Activated CD8-positive, alpha-beta memory T cell treated with anti-CD3 and anti-CD28 coated beads, Interleukin-2, amount 50 U/mL, for 4 hours (primary cell): ENCODE results near the gene NFASC.

ENCODE experiments used
- DNase-seq: peaks from one replicate; pipeline ENCODE4 v3.0.0-alpha.2; 2020

Gene NFASC

DNA sequence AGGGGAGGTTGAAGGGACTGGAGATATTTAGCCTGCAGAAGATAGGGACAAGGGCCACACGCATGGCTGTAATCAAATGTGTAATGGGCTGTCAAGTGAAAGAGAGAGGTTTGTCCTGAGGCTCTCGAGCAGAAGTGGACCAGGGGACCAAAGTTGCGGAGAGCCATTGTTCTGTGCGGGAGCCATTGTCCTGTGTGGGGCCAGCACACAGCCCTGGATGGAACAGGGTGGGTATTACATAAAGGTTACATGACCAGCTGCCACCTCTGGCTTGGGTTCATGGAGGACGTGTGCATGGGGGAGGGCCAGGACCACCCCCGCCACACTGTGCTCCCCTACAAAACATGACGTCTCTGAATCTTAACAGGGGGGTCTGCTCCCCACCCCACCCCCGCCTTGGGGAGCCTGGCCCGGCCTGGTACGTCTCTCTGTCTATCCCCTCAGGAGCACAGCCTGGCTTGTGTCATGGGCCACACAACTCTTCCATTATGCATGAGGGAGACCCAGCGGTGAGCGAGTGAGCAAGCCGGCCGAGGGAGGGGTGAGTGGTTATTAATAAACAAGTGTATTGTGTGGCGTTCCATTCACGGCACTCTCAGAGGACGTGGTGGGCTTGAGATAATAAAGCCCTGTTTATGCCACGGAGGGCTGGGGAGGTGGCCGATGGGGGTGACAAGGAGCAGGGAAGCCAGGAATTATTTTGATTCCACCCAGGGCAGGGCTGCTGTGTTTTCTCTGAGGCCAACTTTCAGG is at the start of gene NFASC:
NFASC (plus strand) TSS at position 703 of the 753 bp plus-strand sequence. CDS start 73,454 bp downstream, outside the sequence.
- DNase-seq: no peak

DNA sequence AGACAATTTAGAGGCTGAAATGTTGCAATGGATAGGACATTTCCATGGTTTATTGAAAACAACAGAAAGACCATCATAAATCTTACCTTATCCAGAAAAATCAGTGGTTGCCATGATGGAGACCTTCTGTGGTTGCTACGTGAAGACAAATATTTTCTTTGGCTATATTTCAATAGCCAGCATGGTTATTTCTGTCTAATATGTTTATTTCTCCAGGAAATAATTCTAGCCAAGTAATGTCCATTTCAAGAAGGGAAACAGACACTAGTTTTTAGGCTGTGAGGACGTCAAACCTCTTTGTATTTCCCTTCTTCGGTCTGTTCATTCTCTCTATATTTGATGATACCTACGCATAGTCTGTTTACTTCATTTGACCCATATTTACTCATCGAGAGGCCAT is 49.2 kb upstream of the NFASC start:
- no peak for DNase-seq

DNA sequence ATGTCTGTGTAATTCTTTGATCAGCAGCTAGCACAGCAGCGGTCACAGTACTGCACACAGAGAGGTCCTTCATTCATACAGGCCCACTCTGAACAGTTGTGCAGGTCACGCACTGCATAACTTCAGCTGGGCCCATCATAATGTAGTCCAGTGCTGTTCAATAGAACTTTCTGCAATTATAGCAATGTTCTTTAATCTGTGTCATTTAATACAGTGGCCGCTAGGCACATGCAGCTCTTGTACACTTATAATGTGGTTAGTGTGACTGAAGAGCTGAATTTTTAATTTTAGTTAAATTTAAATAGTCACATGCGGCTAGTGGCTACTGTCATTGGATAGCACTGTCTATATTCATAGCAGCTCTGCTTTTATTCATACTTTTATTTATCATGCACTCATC is 48.7 kb upstream of the NFASC start:
- no peak for DNase-seq

DNA sequence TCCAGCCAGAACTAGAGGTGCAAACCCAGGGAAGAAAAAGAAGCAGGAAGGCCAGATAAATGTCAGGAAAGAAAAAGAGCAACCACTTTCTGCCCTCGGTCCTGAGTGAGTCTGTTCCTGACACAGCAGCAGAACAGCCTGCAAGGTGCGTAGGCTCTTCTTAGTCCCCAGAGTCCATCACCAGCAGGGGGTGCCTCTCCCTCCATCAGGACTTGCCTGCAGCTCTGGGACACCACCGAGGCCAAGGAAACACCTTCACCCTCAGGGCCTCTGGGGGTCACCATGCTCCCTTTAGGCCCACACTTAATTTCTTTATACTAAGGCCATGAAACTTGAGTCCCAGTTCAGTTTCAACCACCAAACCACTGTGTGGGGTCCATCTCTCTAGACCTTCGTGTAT is 43.7 kb upstream of the NFASC start:
- DNase-seq: no peak

DNA sequence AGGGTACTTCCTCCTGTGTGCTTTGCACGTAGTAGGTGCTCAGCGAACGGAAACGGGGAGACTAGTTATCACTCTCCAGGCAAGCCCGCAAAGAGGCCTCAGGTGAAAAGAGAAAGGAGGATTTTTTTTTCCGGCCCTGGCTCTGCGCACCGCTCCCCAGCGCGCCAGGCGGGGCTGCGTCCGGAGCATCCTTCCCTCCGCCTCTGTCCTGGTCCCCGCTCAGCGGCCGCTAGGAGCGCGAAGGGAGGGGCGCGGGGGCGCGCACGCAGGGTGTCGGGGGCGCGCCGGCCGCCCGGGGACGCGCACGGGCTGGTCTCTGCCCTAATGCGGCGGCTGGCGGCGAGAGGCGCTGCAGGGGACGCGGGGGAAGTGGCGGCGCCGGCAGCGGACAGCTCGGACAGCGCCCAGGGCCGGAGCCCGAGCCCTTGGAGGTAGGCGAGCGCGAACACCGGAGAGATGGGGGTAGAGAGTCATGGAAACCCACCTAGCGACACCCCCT is 42.3 kb upstream of the NFASC start:
- no peak for DNase-seq

DNA sequence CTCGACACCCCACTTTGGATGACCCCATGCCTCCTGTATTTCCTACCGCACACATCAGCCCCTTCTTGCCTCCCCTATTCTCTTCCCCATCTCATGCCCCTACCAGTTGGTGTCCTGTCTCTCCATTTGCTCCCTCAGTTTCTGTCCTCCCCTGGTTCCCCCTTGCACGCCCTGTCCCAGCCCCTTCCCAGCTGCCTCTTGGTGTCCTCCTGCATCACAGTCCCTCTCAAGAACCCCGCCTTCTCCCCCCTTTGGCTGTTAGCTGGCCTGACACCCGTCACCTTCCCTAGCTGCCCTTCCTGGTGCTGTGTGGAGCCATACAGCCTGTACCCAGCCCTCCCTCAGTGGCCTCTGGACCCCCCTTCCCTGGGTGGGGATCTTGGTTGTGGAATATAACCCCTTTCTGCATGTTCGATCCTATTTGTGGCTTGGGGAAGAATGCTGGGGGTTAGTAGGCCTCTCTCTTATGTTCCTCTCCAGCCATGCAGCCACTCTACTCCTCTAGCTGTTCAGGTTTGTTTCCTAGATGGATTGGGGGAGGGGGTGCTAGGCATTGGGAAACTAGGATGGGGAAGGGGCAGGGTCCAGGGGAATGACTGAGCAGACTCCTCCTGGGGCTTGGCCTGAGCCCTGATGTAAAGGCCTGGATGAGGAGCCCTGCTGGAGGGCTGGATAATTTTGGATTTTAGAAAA is 41.4 kb upstream of the NFASC start:
- DNase-seq: no peak

DNA sequence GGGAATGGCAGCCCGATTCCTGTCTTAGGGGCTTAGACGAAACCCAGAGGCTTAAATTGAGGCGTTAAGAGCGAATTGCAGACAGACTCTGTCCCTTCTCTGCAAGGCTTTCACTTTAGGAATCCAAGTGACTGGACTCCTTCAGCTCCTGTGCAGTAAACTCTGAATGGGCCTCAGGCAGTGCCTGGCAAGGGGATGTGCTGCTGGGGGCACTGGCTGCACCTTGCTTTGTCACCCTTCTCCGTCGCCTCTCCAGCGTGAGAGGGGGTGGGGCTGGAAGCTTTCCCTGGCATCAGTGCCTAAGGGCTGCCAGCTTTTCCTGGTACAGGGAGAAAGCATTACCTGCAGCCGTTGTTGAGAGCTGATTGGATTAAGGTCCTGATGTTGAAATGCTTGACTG is 39.9 kb upstream of the NFASC start:
- DNase-seq: no peak

DNA sequence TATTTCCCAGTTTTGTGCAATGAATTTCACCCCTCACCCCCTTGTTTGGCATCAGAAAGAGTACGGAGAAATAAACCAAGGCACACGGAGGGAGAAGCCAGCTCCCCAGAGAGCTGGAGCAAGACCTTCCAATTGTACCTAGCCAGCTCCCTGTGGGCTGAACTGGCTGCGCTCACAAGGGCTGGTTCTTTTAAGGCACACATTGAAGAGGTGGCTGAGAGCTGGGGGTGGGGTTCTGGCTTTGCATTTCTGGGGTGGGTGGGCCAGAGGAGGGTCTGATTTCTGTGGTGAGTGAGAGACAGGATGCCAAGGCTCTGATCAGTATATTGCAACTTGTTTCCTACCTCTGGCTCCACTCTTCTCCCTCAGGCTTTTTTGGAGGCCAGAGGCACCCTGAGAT is 39.5 kb upstream of the NFASC start:
- DNase-seq: no peak

DNA sequence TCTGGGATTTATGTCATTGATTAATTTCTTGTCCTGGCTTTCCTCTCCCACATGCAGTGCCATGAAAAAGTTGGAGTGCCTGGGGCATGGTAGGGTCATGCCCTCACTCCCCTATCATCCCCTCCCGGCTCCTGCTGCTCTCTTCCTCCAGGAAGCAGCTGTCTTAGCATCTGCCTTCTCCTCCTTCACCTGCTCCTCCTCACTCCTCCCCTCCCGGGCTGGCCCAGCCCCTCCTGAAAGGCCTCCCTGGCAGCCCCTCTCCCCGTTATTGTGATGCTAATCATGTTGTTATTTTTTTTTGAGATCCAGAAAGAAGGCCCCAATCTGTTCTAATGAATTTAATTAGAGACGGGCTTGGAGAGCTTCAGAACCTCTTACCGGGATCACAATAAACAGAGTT is 36.3 kb upstream of the NFASC start:
- DNase-seq: no peak

DNA sequence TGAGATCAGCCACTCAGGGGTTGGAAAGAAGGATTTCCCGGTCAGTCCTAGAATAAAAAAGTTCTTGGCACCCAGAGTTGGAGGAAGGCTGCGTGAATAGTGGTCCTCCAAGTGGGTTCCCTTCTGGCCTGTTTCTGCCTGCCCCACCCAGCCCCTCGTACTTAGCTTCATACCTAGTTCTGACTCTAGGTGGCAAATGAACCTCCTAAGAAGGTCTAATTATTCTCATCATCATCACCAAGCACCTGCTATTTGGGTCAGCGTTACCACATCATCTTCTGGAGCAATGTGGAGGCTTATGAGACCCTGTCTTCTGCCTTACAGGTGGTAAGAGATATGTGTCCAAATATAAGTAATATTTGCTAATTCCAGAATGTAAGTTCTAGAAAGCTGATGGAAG is 35.9 kb upstream of the NFASC start:
- DNase-seq: no peak

DNA sequence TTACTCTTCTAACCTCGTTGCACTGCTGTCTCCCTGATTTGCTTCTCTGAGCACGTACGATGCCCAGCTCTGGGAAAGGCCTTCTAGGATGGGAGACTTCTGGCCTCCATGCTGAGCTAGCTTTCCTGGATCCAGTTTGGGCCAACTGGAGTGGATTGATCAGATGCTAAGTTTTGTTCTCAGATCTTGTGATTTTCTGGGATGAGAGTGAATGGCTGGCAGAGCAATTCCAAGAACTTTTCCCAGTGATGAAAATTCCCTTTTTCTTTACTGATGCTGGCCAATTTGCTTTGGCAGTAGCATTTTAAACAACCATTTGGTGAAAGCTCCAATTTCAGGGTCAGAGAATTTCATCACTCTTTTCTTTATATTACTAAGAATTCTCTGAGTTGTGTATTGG is 34.9 kb upstream of the NFASC start:
- DNase-seq: no peak

DNA sequence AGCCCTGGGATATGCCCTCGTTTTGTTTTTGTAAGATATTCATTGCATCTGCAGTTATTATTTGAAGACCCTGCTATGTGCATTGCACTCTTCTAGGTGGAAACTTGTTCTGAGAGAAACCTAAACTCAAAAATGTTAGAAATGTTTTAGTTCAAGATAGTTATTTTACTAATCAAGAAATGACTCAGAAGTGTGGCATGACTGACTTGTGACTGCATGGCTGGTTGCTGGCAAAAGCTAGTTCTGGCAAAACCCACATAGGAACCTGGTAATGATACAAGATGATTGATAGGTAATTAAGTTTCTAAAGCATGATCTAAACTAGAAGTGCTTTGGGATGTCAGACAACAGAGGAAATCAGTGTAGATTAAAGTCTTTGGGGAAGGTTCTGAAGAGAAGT is 33.8 kb upstream of the NFASC start:
- DNase-seq: no peak

DNA sequence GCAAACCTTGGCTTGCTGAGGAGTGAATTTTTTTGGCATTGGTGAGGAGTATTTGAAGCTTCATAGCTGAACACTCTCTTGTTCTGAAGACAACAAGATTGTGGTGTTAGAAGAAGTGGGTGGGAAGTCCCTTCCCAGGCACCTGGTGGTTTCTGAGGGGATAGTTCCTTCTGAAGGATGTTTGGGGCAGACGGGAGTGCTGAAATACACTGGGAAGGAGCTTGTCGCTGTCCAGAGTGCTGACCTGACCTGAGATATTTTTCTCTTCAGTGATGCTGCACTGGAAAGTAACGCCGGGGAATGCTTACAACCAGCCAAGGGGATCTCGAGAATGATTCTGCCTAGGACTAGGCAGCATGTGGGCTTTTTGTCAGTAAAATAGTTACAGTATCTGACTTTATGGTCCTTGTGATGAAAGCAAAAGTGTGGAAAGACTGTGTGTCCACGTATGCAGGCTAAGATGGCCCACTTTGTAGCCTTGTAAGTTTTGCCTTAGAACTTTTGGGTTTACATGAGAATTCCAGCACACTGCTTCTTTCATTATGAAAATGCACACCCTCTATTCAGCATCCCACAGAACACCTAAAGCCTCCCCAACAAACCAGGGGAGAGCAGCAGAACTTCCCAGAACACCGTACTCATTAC is 33.1 kb upstream of the NFASC start:
- DNase-seq: no peak

DNA sequence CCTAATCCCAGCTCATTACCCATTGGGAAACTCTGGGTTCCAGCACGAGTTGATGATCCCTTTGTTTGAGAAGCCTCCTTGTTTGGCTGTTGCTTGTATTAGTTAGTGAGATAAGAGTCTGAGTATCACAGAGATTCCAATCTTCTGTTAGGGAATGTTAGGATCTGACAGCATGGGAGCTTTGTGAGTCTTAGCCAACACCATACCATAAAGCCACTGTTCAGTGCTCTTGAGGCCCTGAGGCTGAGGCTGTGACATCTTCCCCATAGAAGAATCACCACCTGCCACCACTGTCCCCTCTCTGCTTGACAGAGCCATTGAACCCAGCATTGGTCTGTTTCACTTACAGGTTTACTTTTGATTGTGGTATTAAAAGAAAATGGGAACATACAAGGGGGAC is 29.3 kb upstream of the NFASC start:
- no peak for DNase-seq

DNA sequence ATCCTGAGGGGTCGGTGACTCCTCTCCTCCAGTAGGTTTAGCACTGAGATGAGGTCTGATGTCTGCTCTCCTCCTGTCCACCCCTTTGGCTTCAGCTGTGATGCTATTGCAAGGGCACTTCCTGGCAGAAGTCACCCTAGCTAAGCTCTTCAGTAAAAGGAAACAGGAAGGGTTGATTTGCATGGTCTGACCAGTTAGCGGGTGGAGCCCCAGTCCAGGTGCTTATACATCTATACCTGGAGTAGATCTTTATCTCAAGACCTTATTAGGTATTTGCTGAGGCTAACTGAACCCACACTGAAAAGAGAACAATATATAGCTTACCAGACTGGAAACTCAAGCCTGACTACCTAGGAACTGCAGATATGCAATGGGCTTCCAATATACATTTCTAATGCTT is 28.9 kb upstream of the NFASC start:
- no peak for DNase-seq

DNA sequence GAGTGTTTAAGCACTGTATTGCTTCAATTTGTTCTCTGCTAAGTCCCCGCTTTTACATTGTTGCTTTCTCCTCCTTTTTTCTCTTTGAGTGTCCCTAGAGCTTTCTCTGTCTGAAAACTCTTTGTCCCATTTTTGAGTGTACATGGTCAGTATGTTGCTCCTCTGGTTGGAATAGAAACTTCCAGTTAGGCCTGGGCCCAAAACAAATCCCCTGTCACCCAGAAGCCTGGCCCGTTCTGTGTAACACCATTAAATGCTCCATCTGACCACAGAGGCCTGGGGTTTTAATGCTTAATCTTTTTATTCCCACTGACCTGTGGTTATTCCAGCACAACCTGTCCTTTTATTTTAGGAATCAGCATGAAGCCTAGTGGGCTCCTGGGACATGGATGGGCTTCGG is 28.3 kb upstream of the NFASC start:
- DNase-seq: no peak

DNA sequence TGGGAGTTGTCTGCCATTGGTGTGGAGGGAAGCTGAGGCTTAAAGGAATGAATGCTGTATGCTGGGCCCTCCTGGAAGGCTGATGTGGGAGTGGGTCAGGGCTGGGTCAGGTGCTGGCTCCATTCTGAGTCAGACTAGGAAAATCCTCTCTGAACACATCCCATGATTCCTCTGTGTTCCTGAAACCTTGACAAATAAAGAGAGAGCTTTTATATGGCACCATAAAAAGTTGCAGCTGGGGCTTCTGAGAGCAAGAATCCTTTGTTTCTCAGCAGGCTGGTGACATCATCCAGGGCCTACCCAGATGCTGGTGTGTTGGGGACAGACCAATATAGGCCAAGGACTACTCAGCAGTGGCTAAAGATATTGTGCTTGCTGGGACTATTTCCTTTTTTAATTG is 27.8 kb upstream of the NFASC start:
- DNase-seq: no peak

DNA sequence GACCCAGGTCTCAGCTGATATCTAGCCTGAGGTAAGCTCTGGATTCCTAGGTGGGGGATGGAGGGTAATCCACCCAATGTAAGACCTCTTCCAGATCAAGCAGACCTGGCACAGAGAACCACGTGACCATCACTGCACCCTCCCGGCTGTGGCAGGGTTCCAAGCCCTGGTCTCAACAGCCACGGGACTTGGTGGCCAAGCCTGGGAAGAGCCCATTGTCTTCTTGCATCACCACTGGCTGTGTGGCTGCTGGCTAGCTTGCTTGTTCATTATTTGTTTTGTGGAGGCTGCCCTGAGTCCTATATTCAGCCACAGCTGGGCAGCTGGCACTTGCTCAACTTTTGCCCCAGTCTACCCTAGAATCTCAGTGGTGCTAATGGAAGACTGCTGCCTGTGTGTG is 24.1 kb upstream of the NFASC start:
- no peak for DNase-seq

DNA sequence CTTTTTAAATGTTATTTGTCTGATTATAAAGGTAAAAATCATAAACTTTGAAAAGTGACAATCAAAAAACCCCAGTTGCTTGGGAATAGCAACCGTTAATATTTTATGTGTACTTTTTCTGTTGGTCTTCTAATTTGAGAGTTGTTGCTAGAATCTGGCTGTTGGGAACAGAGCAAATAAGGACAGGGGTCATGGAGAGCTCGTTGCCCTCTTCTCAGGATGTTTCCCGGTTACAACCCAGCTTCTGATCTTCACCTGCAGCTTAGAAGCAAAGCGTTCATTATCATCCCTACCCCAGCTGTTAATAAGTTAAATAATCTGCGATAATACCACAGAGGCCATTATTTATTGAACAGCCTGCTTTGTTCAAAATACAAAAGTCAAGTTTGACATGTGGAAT is 22.1 kb upstream of the NFASC start:
- DNase-seq: no peak

DNA sequence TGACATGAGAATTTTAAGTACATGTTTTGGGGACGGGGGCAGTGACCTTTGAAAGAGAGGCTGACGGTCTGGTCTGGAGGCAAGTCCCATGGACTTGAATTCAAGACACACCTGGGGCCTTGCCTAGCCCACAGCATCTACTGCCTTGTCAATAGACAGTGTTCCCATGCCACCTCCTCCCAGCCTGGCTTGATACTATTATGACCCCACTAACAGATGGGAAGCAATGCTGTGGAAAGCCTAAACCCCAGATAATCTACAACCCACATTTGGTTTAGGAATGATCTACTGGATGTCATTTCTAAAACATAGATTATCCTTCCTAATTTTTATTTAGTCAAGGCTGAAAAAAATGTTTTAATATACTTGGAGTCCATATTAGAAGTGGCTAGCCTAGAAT is 17.8 kb upstream of the NFASC start:
- no peak for DNase-seq

DNA sequence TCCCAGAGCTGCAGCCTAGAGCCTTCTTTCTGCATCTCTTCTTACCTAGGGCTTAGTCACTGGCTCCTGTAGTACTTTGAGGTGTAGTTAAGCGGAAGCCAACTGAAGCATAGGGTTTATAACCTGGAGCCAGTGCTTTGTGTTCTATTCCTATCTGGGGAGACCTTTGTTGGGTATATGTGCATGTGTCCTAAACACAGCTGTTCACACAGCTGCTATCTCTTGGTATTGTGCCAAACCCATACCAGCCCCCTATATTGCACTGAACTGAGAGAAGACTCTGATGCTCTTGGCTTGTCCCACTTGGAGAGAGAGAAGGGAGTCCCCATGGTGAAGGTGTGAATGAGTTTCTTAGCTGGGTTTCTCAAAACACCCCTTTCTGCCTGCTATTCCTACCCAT is 17.2 kb upstream of the NFASC start:
- DNase-seq: no peak

DNA sequence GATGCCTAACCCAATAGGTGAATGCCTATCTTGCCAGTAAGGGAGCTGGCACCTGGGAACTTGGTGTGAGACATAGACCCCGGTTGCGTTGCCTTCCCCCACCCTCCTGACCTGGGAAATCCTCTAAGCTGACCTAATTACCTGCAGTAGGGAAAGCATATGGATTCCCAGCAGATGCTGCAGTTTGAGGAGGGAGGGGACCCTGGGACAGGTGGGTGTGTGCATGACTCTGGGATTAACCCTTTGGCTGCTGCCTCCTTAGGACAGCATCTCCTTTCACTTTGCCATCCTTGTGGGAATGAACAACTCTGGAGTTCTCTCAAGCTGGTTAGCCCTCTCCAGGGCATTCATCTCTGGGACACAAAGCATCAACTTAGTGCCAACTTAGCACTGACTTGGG is 16.4 kb upstream of the NFASC start:
- no peak for DNase-seq

DNA sequence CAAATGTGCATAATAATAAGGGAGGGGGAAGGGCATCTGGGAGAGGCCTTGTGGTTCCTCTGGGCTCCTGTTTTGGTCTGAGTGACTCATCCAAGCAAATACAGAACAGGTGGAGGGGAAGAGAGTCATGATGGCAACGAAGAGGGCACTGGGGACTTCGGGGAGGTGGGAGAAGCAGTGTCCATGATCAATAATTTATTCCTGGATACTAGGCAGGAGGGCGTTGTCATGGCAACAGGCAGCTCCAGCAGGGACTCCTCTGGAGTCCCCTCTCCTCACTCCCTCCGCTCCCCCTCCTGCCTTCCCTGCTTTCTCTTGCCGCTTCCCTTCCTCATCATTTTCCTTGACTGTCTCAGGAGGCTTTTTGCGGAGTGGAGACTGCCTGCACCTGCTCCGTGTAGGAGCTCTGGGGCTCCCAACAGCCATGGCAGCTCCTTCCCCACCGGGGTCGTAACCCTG is 12.3 kb upstream of the NFASC start:
- no peak for DNase-seq

DNA sequence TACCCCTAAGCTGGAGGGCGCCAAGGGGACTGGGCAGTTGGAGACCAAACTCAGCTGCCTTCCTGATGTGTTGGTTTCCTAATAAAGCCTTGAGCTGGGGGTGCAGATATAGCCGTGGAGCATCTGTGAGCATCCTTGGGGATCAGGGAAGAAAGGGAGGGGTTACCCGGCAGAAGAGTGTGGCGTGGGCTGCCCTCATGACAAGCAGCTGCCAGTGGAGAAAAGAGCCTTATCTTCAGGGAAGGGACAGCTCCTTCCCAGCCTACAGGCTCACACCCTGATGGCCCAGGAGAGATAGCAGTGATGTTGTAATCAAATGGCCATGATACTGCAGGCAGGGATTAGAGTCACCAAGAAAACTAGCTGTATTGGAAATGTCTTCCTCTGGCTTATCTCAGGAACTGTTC is 10.8 kb upstream of the NFASC start:
- DNase-seq: no peak
